ENCODE data around the gene FCGR3B.
"Not testable (repeated sequence)": the region's sequence is repeated elsewhere in the genome, so short reads cannot be mapped to it uniquely, and the experiment has no call there.

Gene FCGR3B

GRCh38 chr1:161636189-161636782, 5.3 kb upstream of the FCGR3B start:
- not testable (repeated sequence) for H3K9me3 ChIP-seq (ENCODE audit: control insufficient read depth in 1 of 2, low read length in 2 of 2); H3K27me3 ChIP-seq (ENCODE audit: low read depth, low read length); H3K27ac ChIP-seq (ENCODE audit: low read length); H3K4me1 ChIP-seq (ENCODE audit: control insufficient read depth in 1 of 2, insufficient read depth in 2 of 2, low read length in 2 of 2); H3K36me3 ChIP-seq (ENCODE audit: control insufficient read depth in 1 of 2, insufficient read depth in 2 of 2, low read length in 2 of 2); H3K4me3 ChIP-seq (ENCODE audit: low read depth in 1 of 2, low read length in 2 of 2)

GRCh38 chr1:161634993-161635392, 4.0 kb upstream of the FCGR3B start:
- H3K27ac ChIP-seq (ENCODE audit: low read length); H3K4me3 ChIP-seq (ENCODE audit: low read depth in 1 of 2, low read length in 2 of 2); H3K9me3 ChIP-seq (ENCODE audit: control insufficient read depth in 1 of 2, low read length in 2 of 2); H3K27me3 ChIP-seq (ENCODE audit: low read depth, low read length); H3K4me1 ChIP-seq (ENCODE audit: control insufficient read depth in 1 of 2, insufficient read depth in 2 of 2, low read length in 2 of 2); H3K36me3 ChIP-seq (ENCODE audit: control insufficient read depth in 1 of 2, insufficient read depth in 2 of 2, low read length in 2 of 2): not testable (repeated sequence)

- H3K27ac ChIP-seq (ENCODE audit: low read length); H3K9me3 ChIP-seq (ENCODE audit: control insufficient read depth in 1 of 2, low read length in 2 of 2): not testable (repeated sequence)
Measured at GRCh38 chr1:161630128-161630742, 741 bp downstream of the FCGR3B start.

GRCh38 chr1:161626445-161627146, 4.4 kb downstream of the FCGR3B start:
- not testable (repeated sequence) for H3K4me3 ChIP-seq (ENCODE audit: low read depth in 1 of 2, low read length in 2 of 2); H3K9me3 ChIP-seq (ENCODE audit: control insufficient read depth in 1 of 2, low read length in 2 of 2); H3K27ac ChIP-seq (ENCODE audit: low read length); H3K36me3 ChIP-seq (ENCODE audit: control insufficient read depth in 1 of 2, insufficient read depth in 2 of 2, low read length in 2 of 2); H3K27me3 ChIP-seq (ENCODE audit: low read depth, low read length); H3K4me1 ChIP-seq (ENCODE audit: control insufficient read depth in 1 of 2, insufficient read depth in 2 of 2, low read length in 2 of 2)

More at GRCh38 chr1:161630128-161630742, 741 bp downstream of the FCGR3B start:
- not testable (repeated sequence) for H3K4me1 ChIP-seq (ENCODE audit: control insufficient read depth in 1 of 2, insufficient read depth in 2 of 2, low read length in 2 of 2); H3K27me3 ChIP-seq (ENCODE audit: low read depth, low read length); H3K36me3 ChIP-seq (ENCODE audit: control insufficient read depth in 1 of 2, insufficient read depth in 2 of 2, low read length in 2 of 2); H3K4me3 ChIP-seq (ENCODE audit: low read depth in 1 of 2, low read length in 2 of 2)

- not testable (repeated sequence) for H3K27me3 ChIP-seq (ENCODE audit: low read depth, low read length); H3K4me3 ChIP-seq (ENCODE audit: low read depth in 1 of 2, low read length in 2 of 2); H3K4me1 ChIP-seq (ENCODE audit: control insufficient read depth in 1 of 2, insufficient read depth in 2 of 2, low read length in 2 of 2); H3K9me3 ChIP-seq (ENCODE audit: control insufficient read depth in 1 of 2, low read length in 2 of 2); H3K27ac ChIP-seq (ENCODE audit: low read length); H3K36me3 ChIP-seq (ENCODE audit: control insufficient read depth in 1 of 2, insufficient read depth in 2 of 2, low read length in 2 of 2)
Measured at GRCh38 chr1:161624605-161625004, 6.4 kb downstream of the FCGR3B start.

- H3K9me3 ChIP-seq (ENCODE audit: control insufficient read depth in 1 of 2, low read length in 2 of 2); H3K36me3 ChIP-seq (ENCODE audit: control insufficient read depth in 1 of 2, insufficient read depth in 2 of 2, low read length in 2 of 2); H3K27ac ChIP-seq (ENCODE audit: low read length); H3K4me1 ChIP-seq (ENCODE audit: control insufficient read depth in 1 of 2, insufficient read depth in 2 of 2, low read length in 2 of 2); H3K4me3 ChIP-seq (ENCODE audit: low read depth in 1 of 2, low read length in 2 of 2); H3K27me3 ChIP-seq (ENCODE audit: low read depth, low read length): not testable (repeated sequence)
Measured at GRCh38 chr1:161623401-161624051, 7.5 kb downstream of the FCGR3B start.

- H3K4me3 ChIP-seq (ENCODE audit: low read depth in 1 of 2, low read length in 2 of 2); H3K9me3 ChIP-seq (ENCODE audit: control insufficient read depth in 1 of 2, low read length in 2 of 2); H3K4me1 ChIP-seq (ENCODE audit: control insufficient read depth in 1 of 2, insufficient read depth in 2 of 2, low read length in 2 of 2); H3K27ac ChIP-seq (ENCODE audit: low read length); H3K27me3 ChIP-seq (ENCODE audit: low read depth, low read length); H3K36me3 ChIP-seq (ENCODE audit: control insufficient read depth in 1 of 2, insufficient read depth in 2 of 2, low read length in 2 of 2): not testable (repeated sequence)
Measured at GRCh38 chr1:161622054-161622453, 8.9 kb downstream of the FCGR3B start.

- not testable (repeated sequence) for H3K36me3 ChIP-seq (ENCODE audit: control insufficient read depth in 1 of 2, insufficient read depth in 2 of 2, low read length in 2 of 2); H3K4me1 ChIP-seq (ENCODE audit: control insufficient read depth in 1 of 2, insufficient read depth in 2 of 2, low read length in 2 of 2); H3K27me3 ChIP-seq (ENCODE audit: low read depth, low read length); H3K9me3 ChIP-seq (ENCODE audit: control insufficient read depth in 1 of 2, low read length in 2 of 2)
- H3K4me3 ChIP-seq (ENCODE audit: low read depth in 1 of 2, low read length in 2 of 2): peak overlapping the region; percentile 32 to 37
- peak overlapping the region; percentile 14 for H3K27ac ChIP-seq (ENCODE audit: low read length)
Measured at GRCh38 chr1:161621181-161622000, 9.6 kb downstream of the FCGR3B start.

- H3K36me3 ChIP-seq (ENCODE audit: control insufficient read depth in 1 of 2, insufficient read depth in 2 of 2, low read length in 2 of 2); H3K9me3 ChIP-seq (ENCODE audit: control insufficient read depth in 1 of 2, low read length in 2 of 2); H3K27ac ChIP-seq (ENCODE audit: low read length); H3K4me3 ChIP-seq (ENCODE audit: low read depth in 1 of 2, low read length in 2 of 2); H3K4me1 ChIP-seq (ENCODE audit: control insufficient read depth in 1 of 2, insufficient read depth in 2 of 2, low read length in 2 of 2); H3K27me3 ChIP-seq (ENCODE audit: low read depth, low read length): not testable (repeated sequence)
Measured at GRCh38 chr1:161620399-161620798, 10.6 kb downstream of the FCGR3B start.

GRCh38 chr1:161618517-161618916, 12.5 kb downstream of the FCGR3B start:
- not testable (repeated sequence) for H3K9me3 ChIP-seq (ENCODE audit: control insufficient read depth in 1 of 2, low read length in 2 of 2); H3K36me3 ChIP-seq (ENCODE audit: control insufficient read depth in 1 of 2, insufficient read depth in 2 of 2, low read length in 2 of 2); H3K27me3 ChIP-seq (ENCODE audit: low read depth, low read length); H3K27ac ChIP-seq (ENCODE audit: low read length); H3K4me1 ChIP-seq (ENCODE audit: control insufficient read depth in 1 of 2, insufficient read depth in 2 of 2, low read length in 2 of 2); H3K4me3 ChIP-seq (ENCODE audit: low read depth in 1 of 2, low read length in 2 of 2)

- H3K36me3 ChIP-seq (ENCODE audit: control insufficient read depth in 1 of 2, insufficient read depth in 2 of 2, low read length in 2 of 2); H3K27me3 ChIP-seq (ENCODE audit: low read depth, low read length); H3K4me3 ChIP-seq (ENCODE audit: low read depth in 1 of 2, low read length in 2 of 2); H3K9me3 ChIP-seq (ENCODE audit: control insufficient read depth in 1 of 2, low read length in 2 of 2); H3K27ac ChIP-seq (ENCODE audit: low read length); H3K4me1 ChIP-seq (ENCODE audit: control insufficient read depth in 1 of 2, insufficient read depth in 2 of 2, low read length in 2 of 2): not testable (repeated sequence)
Measured at GRCh38 chr1:161616417-161616816, 14.6 kb downstream of the FCGR3B start.

All from muscle layer of duodenum (tissue), 2 donors.